Gastrocnemius medialis (tissue), 4 donors: Measurements from ENCODE around the gene ASXL3.

ENCODE experiments used
- POLR2A ChIP-seq, 2 donors: fragments of 450-650 bp; IDR thresholded peaks; one replicate each; pipeline ENCODE4 v1.6.1; 2017; ENCODE audit warnings: antibody characterized with exemption in 2 of 2, mild to moderate bottlenecking in 2 of 2, moderate library complexity in 2 of 2
- TF ChIP-seq, protein P1 (sequence below), 5 experiments: fragments of 450-650 bp in 3 of 5; fragments of 200-600 bp in 2 of 5; sonication (generic) in 2 of 5; IDR thresholded peaks in 4 of 5; conservative IDR thresholded peaks in 1 of 5; 1 replicate in 4 of 5; 2 replicates in 1 of 5; pipeline ENCODE4 v1.5.1; 2016 to 2019; ENCODE audit warnings: antibody characterized with exemption in 5 of 5, mild to moderate bottlenecking in 3 of 5, moderate library complexity in 3 of 5

DNA sequence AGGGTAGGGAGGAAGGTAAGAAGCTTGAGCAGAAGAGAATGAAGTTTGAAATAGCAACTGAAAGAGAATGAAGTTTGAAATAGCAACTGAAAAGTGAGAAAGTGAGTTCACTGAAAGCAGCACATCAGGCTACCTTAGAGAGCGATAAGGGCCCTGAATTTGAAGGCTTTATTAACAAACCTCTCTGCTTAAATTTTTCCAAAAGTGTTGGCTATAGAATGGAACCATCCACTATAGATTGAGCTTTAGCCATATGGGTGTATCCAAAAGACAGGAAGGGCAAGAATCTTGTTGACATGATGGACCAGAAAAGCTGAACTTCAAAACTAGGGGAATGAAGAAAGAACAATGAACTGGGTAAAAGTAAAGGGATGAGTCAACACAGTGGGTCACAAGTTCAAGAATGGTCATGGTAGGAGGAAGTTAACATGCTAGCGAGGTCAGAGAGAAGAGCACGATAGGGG lies 122.5 kb downstream of the ASXL3 start:
- TF ChIP-seq, protein P1, sequence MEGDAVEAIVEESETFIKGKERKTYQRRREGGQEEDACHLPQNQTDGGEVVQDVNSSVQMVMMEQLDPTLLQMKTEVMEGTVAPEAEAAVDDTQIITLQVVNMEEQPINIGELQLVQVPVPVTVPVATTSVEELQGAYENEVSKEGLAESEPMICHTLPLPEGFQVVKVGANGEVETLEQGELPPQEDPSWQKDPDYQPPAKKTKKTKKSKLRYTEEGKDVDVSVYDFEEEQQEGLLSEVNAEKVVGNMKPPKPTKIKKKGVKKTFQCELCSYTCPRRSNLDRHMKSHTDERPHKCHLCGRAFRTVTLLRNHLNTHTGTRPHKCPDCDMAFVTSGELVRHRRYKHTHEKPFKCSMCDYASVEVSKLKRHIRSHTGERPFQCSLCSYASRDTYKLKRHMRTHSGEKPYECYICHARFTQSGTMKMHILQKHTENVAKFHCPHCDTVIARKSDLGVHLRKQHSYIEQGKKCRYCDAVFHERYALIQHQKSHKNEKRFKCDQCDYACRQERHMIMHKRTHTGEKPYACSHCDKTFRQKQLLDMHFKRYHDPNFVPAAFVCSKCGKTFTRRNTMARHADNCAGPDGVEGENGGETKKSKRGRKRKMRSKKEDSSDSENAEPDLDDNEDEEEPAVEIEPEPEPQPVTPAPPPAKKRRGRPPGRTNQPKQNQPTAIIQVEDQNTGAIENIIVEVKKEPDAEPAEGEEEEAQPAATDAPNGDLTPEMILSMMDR (IDR thresholded peaks at IDR 0.05 in 4 of 5, conservative IDR thresholded peaks at IDR 0.05 in 1 of 5): no peak
- TF ChIP-seq POLR2A (IDR thresholded peaks at IDR 0.05): no peak
